OCI-LY3 (cell line): Measurements from ENCODE around the gene TRAF5.
"Not testable (repeated sequence)": the region's sequence is repeated elsewhere in the genome, so short reads cannot be mapped to it uniquely, and the experiment has no call there.

Experiments
- H2AFZ ChIP-seq: fragments of 200-600, 300-600 bp; shearing (Covaris generic); 2 replicates; pipeline ENCODE4 v1.6.0; 2014; ENCODE audit warnings: antibody characterized with exemption, low read depth, low read length
- H3K27ac ChIP-seq: fragments of 200-600, 300-600 bp; sonication (generic); 2 replicates; pipeline ENCODE4 v1.5.1; 2014; ENCODE audit warnings: mild to moderate bottlenecking, low read length, moderate library complexity, mixed read lengths
- H3K27me3 ChIP-seq: fragments of 200-600, 300-600 bp; sonication (generic); 2 replicates; pipeline ENCODE4 v1.6.1; 2014; ENCODE audit warnings: low read depth, low read length, mixed read lengths
- H3K36me3 ChIP-seq: fragments of 200-600, 300-600 bp; sonication (generic); replicated peaks from 2 replicates; pipeline ENCODE3; 2014; ENCODE audit warnings: low read depth, low read length, mixed read lengths
- H3K4me1 ChIP-seq: fragments of 300-600, 200-600 bp; sonication (generic); 2 replicates; pipeline ENCODE4 v1.6.1; 2014; ENCODE audit warnings: low read length, mixed read lengths
- H3K4me2 ChIP-seq: fragments of 200-600, 300-600 bp; sonication (generic); 2 replicates; pipeline ENCODE4 v1.6.1; 2014; ENCODE audit warnings: low read length, mixed read lengths
- H3K4me3 ChIP-seq: fragments of 300-600, 200-600 bp; sonication (generic); 2 replicates; pipeline ENCODE4 v1.5.1; 2014; ENCODE audit warnings: antibody characterized with exemption, mild to moderate bottlenecking, low read length, moderate library complexity
- H3K79me2 ChIP-seq: fragments of 300-600, 200-600 bp; shearing (Covaris generic); 2 replicates; pipeline ENCODE4 v1.6.1; 2014; ENCODE audit warnings: mild to moderate bottlenecking, low read length, mixed read lengths
- H3K9ac ChIP-seq: fragments of 300-600, 200-600 bp; shearing (Covaris generic); 2 replicates; pipeline ENCODE4 v1.6.0; 2014; ENCODE audit warnings: mild to moderate bottlenecking, low read length, moderate library complexity
- H3K9me3 ChIP-seq: fragments of 200-600, 300-600 bp; shearing (Covaris generic); 2 replicates; pipeline ENCODE4 v1.6.1; 2014; ENCODE audit warnings: low read length, mixed read lengths; ENCODE audit not compliant: insufficient read depth
- H4K20me1 ChIP-seq: fragments of 200-600, 300-600 bp; sonication (generic); 2 replicates; pipeline ENCODE4 v1.6.1; 2016; ENCODE audit warnings: low read length, mixed read lengths; ENCODE audit not compliant: insufficient read depth
- CTCF ChIP-seq: fragments of 200-600, 300-600 bp; sonication (generic); IDR thresholded peaks from 2 replicates; pipeline ENCODE4 v1.5.1; 2014; ENCODE audit warnings: antibody characterized with exemption, low read length, low read depth
- EZH2phosphoT487 ChIP-seq: fragments of 200-600 bp; shearing (Covaris generic); IDR thresholded peaks from 2 replicates; pipeline ENCODE4 v1.6.1; 2018; ENCODE audit warnings: antibody characterized with exemption, mixed run types, low read depth

The TRAF5 gene

GRCh38 chr1:211411639-211412038 lies 85.0 kb downstream of the TRAF5 start:
- H3K4me1 ChIP-seq: no peaks in the 10 kb centered on the region
- no peaks in the 10 kb centered on the region for H3K27me3 ChIP-seq
- no peak overlapping the region for H3K27ac ChIP-seq
- no peak overlapping the region for H2AFZ ChIP-seq
- TF ChIP-seq EZH2phosphoT487: no peak
- no peak for TF ChIP-seq CTCF
- H3K9me3 ChIP-seq: no peaks in the 10 kb centered on the region
- no peaks in the 10 kb centered on the region for H3K36me3 ChIP-seq
- no peak overlapping the region for H3K4me2 ChIP-seq
- H3K79me2 ChIP-seq: no peaks in the 10 kb centered on the region
- H4K20me1 ChIP-seq: no peaks in the 10 kb centered on the region
- no peak overlapping the region for H3K9ac ChIP-seq
- H3K4me3 ChIP-seq: no peak overlapping the region

GRCh38 chr1:211415700-211416099 lies 89.1 kb downstream of the TRAF5 start:
- H3K27me3 ChIP-seq: no peaks in the 10 kb centered on the region
- H3K9me3 ChIP-seq: no peaks in the 10 kb centered on the region
- no peaks in the 10 kb centered on the region for H3K4me1 ChIP-seq
- no peak overlapping the region for H2AFZ ChIP-seq
- H3K9ac ChIP-seq: no peak overlapping the region
- H3K4me3 ChIP-seq: no peak overlapping the region
- TF ChIP-seq EZH2phosphoT487 (no peak), CTCF (no peak)
- H4K20me1 ChIP-seq: no peaks in the 10 kb centered on the region
- no peaks in the 10 kb centered on the region for H3K36me3 ChIP-seq
- no peak overlapping the region for H3K27ac ChIP-seq
- no peaks in the 10 kb centered on the region for H3K79me2 ChIP-seq
- no peak overlapping the region for H3K4me2 ChIP-seq

GRCh38 chr1:211416246-211416627 lies 89.6 kb downstream of the TRAF5 start:
- not testable (repeated sequence) for H4K20me1 ChIP-seq, H2AFZ ChIP-seq

GRCh38 chr1:211416628-211417323 lies 90.1 kb downstream of the TRAF5 start:
- not testable (repeated sequence) for H3K27ac ChIP-seq, H3K4me1 ChIP-seq, H4K20me1 ChIP-seq, H3K27me3 ChIP-seq, H3K79me2 ChIP-seq, H3K9me3 ChIP-seq, H3K36me3 ChIP-seq, H3K4me2 ChIP-seq, H2AFZ ChIP-seq, H3K4me3 ChIP-seq, H3K9ac ChIP-seq

More at GRCh38 chr1:211416246-211416627, 89.6 kb downstream of the TRAF5 start:
- not testable (repeated sequence) for H3K4me3 ChIP-seq, H3K79me2 ChIP-seq, H3K4me2 ChIP-seq, H3K27ac ChIP-seq, H3K4me1 ChIP-seq, H3K9me3 ChIP-seq, H3K27me3 ChIP-seq, H3K36me3 ChIP-seq, H3K9ac ChIP-seq

GRCh38 chr1:211420389-211420788 lies 93.8 kb downstream of the TRAF5 start:
- Histone ChIP-seq H3K27me3 (no peaks in the 10 kb centered on the region), H3K4me3 (no peak overlapping the region), H4K20me1 (no peaks in the 10 kb centered on the region), H3K9me3 (no peaks in the 10 kb centered on the region), H3K4me2 (no peak overlapping the region), H3K9ac (no peak overlapping the region), H3K79me2 (no peaks in the 10 kb centered on the region), H3K4me1 (no peaks in the 10 kb centered on the region), H3K36me3 (no peaks in the 10 kb centered on the region), H3K27ac (no peak overlapping the region), H2AFZ (no peak overlapping the region)
- TF ChIP-seq CTCF (no peak), EZH2phosphoT487 (no peak)
